ENCODE data around the gene CT45A1. TPM values are rescaled to one million over a fixed set of nuclear protein-coding genes. Genes with fewer than 3 reads are reported as not detected.
"Not testable (repeated sequence)": the region's sequence is repeated elsewhere in the genome, so short reads cannot be mapped to it uniquely, and the experiment has no call there.

Gene CT45A1, protein sequence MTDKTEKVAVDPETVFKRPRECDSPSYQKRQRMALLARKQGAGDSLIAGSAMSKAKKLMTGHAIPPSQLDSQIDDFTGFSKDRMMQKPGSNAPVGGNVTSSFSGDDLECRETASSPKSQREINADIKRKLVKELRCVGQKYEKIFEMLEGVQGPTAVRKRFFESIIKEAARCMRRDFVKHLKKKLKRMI
- total RNA-seq = not detected

DNA sequence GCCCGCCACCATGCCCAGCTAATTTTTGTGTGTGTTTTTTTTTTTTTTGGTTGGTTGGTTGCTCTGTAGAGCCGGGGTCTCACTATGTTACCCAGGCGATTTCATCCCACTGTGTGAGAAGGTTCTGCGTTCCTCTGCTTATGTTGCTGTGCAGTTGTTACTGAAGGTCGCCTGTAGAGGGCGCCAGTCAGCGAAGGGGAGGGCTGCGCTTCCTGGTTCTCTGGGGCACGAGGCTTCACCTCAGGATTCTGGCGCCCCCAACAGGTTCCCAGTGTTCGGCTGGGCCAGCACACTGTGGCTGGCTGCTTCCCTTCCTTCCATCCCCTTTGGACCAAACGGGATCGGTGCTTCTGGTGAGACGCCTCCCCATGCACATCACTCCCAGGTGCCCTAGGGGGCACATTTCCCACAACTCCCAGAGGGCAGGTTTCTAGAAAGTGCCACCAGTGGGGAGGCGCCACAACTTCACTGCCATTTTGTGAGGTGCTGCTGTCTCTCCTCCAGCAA, at the start of gene CT45A1:
TSS of gene CT45A1 (plus strand) at position 457 of the 507 bp plus-strand sequence. CDS start 5,302 bp downstream, outside the sequence.
- intact Hi-C loops (cut with DNase I, micrococcal nuclease); H3K27ac Mint-ChIP-seq; POLR2A ChIA-PET; ATAC-seq; CTCF ChIA-PET; H3K4me3 Mint-ChIP-seq; H3K4me1 Mint-ChIP-seq; H3K27me3 Mint-ChIP-seq; H3K9me3 Mint-ChIP-seq (ENCODE audit: low read depth); H3K36me3 Mint-ChIP-seq (ENCODE audit: low read depth): not testable (repeated sequence)
- DNase-seq = peak; percentile 62

DNA sequence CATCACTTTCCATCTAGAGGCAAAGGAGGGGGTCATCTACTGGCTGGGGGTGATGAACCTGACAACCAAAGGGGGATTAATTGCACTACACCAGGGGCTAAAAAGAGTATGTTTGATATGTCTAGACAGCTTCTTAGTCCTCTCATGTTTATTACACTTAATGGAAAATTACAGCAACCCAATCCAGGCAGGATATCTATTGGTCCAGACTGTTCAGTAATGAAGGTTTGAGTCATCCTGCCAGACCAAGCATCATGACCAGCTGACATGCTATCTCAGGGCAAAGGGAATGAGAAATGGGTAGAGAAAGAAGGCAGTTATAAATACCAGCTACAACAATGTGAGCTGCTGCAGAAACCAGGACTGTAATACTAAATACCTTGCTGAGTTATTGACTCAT, 40.5 kb upstream of the CT45A1 start:
- DNase-seq; H3K27ac Mint-ChIP-seq; ATAC-seq; H3K4me1 Mint-ChIP-seq; H3K36me3 Mint-ChIP-seq (ENCODE audit: low read depth); H3K9me3 Mint-ChIP-seq (ENCODE audit: low read depth); H3K27me3 Mint-ChIP-seq; H3K4me3 Mint-ChIP-seq; intact Hi-C loops (cut with DNase I, micrococcal nuclease); POLR2A ChIA-PET: not testable (repeated sequence)
- CTCF ChIA-PET = interaction anchor here (0.8 kb wide), 1 partner anchor 398 kb away, joined by 3 read pairs; no protein-coding TSS in a partner anchor

DNA sequence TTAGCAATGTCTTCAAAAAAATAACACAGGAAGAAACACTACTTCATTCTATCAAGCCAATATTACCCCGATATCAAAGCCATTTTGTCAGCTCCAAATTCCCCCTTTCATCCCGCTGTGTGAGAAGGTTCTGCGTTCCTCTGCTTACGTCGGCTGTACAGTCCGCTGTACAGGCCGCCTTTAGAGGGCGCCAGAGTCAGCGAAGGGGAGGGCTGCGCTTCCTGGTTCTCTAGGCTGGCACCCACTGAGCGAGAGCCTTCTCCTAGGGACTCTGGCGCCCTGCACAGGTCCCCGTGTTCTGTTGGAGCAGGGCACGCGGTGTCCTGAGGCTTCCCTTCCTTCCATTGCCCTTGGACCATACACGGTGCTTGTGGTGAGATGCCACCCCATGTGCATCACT, 25.3 kb upstream of the CT45A1 start:
- Mint-ChIP-seq H3K27me3 (peaks cover 5% of the 10 kb centered on the region), H3K36me3 (ENCODE audit: low read depth) (no peaks in the 10 kb centered on the region), H3K4me3 (no peak overlapping the region), H3K27ac (no peak overlapping the region), H3K9me3 (ENCODE audit: low read depth) (no peaks in the 10 kb centered on the region), H3K4me1 (no peaks in the 10 kb centered on the region)
- POLR2A ChIA-PET = no interaction called here
- CTCF ChIA-PET = no interaction called here
- DNase-seq (peak; percentile 41), ATAC-seq (no peak)
- intact Hi-C loops (cut with DNase I, micrococcal nuclease) = no loop called here

DNA sequence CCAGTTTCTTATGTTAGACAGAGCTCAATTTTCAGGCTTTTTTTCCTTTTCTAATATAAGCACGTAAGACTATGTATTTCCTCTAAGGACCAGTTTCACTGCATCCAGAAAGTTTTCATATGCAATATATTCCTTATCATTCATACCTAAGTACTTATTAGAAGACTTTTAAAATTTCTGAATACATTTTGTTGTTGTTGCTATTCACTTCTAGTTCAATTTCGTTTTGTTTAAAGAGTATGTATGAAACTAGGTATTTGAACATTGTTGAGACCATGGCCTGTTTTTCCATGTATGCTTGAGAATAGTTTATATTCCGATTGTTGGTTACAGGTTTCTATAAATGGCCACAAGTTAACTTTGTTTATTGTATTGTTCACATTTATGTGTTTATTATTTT, 18.0 kb upstream of the CT45A1 start:
- DNase-seq (no peak), ATAC-seq (no peak)
- no peaks in the 10 kb centered on the region for H3K4me1 Mint-ChIP-seq
- H3K4me3 Mint-ChIP-seq = no peak overlapping the region
- H3K27ac Mint-ChIP-seq = no peak overlapping the region
- no peaks in the 10 kb centered on the region for H3K36me3 Mint-ChIP-seq (ENCODE audit: low read depth)
- ChIA-PET POLR2A (no interaction called here), CTCF (no interaction called here)
- H3K9me3 Mint-ChIP-seq (ENCODE audit: low read depth) = no peaks in the 10 kb centered on the region
- intact Hi-C loops (cut with DNase I, micrococcal nuclease) = loop anchor here in 1 of 2 experiments (5.0 kb wide), 1 partner anchor 208 kb away; no protein-coding TSS in a partner anchor
- H3K27me3 Mint-ChIP-seq = peaks cover 3% of the 10 kb centered on the region

DNA sequence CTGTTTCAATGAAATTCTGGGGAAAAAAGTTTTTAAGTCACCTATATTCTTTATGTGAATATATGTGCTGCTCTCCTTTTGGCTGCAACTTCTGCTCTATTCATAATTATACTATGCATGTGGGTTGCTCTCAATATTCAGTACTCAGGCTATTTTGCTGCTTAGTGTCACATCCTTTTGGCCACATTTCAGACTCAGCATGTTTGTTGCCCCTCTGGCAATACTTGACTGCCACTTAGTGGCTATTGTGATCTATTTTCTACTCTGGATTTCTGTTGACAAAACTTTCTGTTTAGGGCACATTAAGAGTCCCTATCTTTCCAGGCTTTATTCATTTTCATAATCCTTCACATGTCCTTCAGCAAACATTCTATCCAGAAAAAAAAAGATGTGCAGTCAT, 15.8 kb upstream of the CT45A1 start:
- ChIA-PET POLR2A (no interaction called here), CTCF (no interaction called here)
- DNase-seq (no peak), ATAC-seq (no peak)
- H3K4me1 Mint-ChIP-seq = no peaks in the 10 kb centered on the region
- no peaks in the 10 kb centered on the region for H3K36me3 Mint-ChIP-seq (ENCODE audit: low read depth)
- peaks cover 3% of the 10 kb centered on the region for H3K27me3 Mint-ChIP-seq
- H3K4me3 Mint-ChIP-seq = no peak overlapping the region
- intact Hi-C loops (cut with DNase I, micrococcal nuclease) = loop anchor here in 1 of 2 experiments (5.0 kb wide), 1 partner anchor 210 kb away; no protein-coding TSS in a partner anchor
- no peaks in the 10 kb centered on the region for H3K9me3 Mint-ChIP-seq (ENCODE audit: low read depth)
- no peak overlapping the region for H3K27ac Mint-ChIP-seq

DNA sequence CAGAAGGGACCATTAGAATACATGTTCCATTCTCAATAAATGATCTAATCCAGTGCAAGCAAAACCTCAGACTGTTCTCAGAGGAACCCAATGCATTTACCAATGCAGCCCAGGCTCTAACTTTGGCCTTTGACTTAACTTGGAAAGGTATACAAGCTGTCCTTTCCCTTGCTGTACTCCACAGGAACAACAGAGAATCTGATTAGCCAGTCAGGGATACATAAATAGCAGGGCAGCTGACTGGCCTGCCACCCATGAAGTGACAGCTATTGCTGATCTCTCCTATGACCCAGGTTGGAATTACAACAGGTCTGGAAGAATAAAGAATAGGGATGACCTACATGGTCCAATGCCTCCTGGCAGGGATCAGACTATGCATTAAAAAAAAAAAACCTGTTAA, 14.5 kb upstream of the CT45A1 start:
- POLR2A ChIA-PET = no interaction called here
- Mint-ChIP-seq H3K4me1 (no peaks in the 10 kb centered on the region), H3K9me3 (ENCODE audit: low read depth) (no peaks in the 10 kb centered on the region), H3K4me3 (no peak overlapping the region), H3K27me3 (peaks cover 3% of the 10 kb centered on the region), H3K27ac (no peak overlapping the region), H3K36me3 (ENCODE audit: low read depth) (no peaks in the 10 kb centered on the region)
- intact Hi-C loops (cut with DNase I, micrococcal nuclease) = loop anchor here in 1 of 2 experiments (5.0 kb wide), 1 partner anchor 212 kb away; no protein-coding TSS in a partner anchor
- ATAC-seq = no peak
- CTCF ChIA-PET = no interaction called here
- no peak for DNase-seq

DNA sequence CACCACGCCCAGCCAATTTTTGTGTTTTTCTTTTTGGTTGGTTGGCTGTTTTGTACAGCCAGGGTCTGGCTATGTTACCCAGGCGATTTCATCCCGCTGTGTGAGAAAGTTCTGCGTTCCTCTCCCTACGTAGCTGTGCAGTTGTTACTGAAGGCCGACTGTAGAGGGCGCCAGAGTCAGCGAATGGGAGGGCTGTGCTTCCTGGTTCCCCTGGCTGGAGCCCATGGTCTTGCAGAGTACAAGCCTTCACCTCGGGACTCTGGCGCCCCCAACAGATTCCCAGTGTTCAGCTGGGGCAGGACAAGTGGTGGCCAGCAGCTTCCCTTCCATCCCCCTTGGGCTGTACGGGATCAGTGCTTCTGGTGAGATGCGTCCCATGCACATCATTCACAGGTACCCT, 5.6 kb upstream of the CT45A1 start:
- ChIA-PET CTCF (no interaction called here), POLR2A (interaction anchor here (0.5 kb wide), 1 partner anchor 220 kb away, joined by 7 read pairs; no protein-coding TSS in a partner anchor)
- Mint-ChIP-seq H3K4me3 (no peak overlapping the region), H3K4me1 (no peaks in the 10 kb centered on the region), H3K27ac (no peak overlapping the region), H3K27me3 (no peaks in the 10 kb centered on the region), H3K36me3 (ENCODE audit: low read depth) (no peaks in the 10 kb centered on the region), H3K9me3 (ENCODE audit: low read depth) (no peaks in the 10 kb centered on the region)
- DNase-seq = peak; percentile 71
- peak; percentile 65 for ATAC-seq
- intact Hi-C loops (cut with DNase I, micrococcal nuclease) = no loop called here

DNA sequence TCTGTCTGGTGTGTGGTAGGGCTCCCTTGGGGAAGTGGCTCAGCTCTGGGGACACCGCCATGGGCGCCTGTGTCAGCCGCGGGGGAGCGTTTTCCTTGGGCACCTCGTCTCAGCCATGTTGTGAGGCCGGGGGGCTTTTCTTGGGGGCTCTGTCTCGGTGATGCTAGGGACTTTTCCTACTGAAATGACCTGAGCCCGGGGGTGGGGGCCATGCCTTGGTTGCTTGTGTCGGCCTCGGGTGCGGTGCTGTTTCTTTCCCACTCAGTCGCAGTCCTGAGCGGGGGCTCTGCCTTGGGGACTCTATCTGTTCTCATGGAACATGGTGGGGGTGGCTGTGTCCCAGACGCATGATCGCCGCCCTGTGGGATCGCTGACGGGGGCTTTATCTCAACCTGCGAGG, 356 bp downstream of the CT45A1 start:
- no peaks in the 10 kb centered on the region for H3K36me3 Mint-ChIP-seq (ENCODE audit: low read depth)
- peaks cover 2% of the 10 kb centered on the region for H3K27me3 Mint-ChIP-seq
- no peak for DNase-seq
- CTCF ChIA-PET = no interaction called here
- no peak for ATAC-seq
- intact Hi-C loops (cut with DNase I, micrococcal nuclease) = no loop called here
- H3K4me3 Mint-ChIP-seq = no peak overlapping the region
- H3K9me3 Mint-ChIP-seq (ENCODE audit: low read depth) = no peaks in the 10 kb centered on the region
- H3K4me1 Mint-ChIP-seq = no peaks in the 10 kb centered on the region
- no peak overlapping the region for H3K27ac Mint-ChIP-seq
- POLR2A ChIA-PET = no interaction called here

DNA sequence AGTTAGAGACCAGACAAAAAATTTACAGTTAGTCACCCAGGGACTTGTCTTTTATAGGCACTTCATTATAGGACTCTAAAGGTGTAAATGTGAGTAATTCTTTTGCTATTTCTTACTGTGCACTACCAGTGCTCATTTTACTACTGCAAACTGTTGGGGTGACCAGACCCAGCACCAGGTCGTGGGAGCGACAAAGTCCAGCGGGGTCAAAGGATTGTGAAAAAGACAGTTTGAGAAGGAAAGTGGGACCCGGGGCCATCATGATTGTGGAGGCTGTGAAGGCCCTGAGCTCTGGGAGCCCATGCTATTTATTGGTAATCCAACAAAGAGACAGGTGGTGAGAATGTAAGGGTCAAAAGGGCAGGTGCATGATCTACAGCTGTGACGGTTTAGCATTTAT, 21.2 kb downstream of the CT45A1 start:
- H3K36me3 Mint-ChIP-seq (ENCODE audit: low read depth); H3K27ac Mint-ChIP-seq; CTCF ChIA-PET; DNase-seq; H3K9me3 Mint-ChIP-seq (ENCODE audit: low read depth); H3K4me3 Mint-ChIP-seq; H3K27me3 Mint-ChIP-seq; intact Hi-C loops (cut with DNase I, micrococcal nuclease); ATAC-seq; H3K4me1 Mint-ChIP-seq; POLR2A ChIA-PET: not testable (repeated sequence)

DNA sequence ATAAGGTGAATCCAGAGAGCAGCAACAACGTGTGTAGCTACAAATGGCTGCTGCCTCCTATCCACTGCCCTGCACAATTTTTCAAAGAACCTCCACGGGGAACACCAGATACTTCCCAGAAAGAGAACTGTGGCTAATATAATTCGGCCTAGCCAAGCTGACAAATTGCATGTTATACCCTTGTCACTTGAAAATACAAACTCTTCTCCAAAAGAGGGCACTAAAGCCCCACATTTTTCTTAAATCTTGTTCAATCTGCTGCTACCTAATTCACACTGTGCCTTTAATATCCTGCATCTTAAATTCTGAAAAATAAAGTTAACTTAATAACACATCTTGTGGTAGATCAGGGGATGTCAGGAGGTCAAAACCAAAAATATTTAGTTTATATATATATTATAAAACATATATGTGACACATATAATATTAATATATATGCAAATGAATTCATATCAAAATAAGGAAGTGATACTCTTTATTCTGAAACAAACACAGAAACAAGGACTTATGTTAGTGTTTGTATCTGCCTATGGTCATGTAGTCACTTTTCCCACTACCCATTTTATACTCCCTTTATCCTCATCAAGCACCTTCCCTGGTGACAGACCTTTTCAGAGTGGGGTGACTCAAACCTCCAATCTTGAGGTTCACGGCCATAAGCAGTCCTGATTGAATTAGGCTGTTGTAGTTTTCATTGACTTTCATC, 24.1 kb downstream of the CT45A1 start:
- no peaks in the 10 kb centered on the region for H3K36me3 Mint-ChIP-seq (ENCODE audit: low read depth)
- H3K9me3 Mint-ChIP-seq (ENCODE audit: low read depth) = no peaks in the 10 kb centered on the region
- intact Hi-C loops (cut with DNase I, micrococcal nuclease) = no loop called here
- ChIA-PET POLR2A (no interaction called here), CTCF (no interaction called here)
- H3K27me3 Mint-ChIP-seq = peaks cover 2% of the 10 kb centered on the region
- H3K27ac Mint-ChIP-seq = no peak overlapping the region
- no peak for DNase-seq
- no peak for ATAC-seq
- no peak overlapping the region for H3K4me3 Mint-ChIP-seq
- no peaks in the 10 kb centered on the region for H3K4me1 Mint-ChIP-seq

DNA sequence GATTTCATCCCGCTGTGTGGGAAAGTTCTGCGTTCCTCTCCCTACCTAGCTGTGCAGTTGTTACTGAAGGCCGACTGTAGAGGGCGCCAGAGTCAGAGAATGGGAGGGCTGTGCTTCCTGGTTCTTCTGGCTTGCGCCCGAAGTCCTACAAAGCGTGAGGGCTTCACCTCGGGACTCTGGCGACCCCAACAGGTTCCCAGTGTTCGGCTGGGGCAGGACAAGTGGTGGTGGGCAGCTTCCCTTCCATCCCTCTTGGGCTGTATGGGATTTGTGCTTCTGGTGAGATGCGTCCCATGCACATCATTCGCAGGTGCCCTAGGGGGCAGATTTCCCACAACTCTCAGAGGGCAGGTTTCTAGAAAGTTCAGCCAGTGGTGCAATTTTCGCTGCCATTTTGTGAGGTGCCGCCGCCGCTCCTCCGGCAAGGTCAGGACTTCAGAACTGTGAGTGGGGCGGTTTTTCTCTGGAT, 27.3 kb downstream of the CT45A1 start:
- intact Hi-C loops (cut with DNase I, micrococcal nuclease) = no loop called here
- peak; percentile 77 for DNase-seq
- Mint-ChIP-seq H3K27me3 (peaks cover 2% of the 10 kb centered on the region), H3K36me3 (ENCODE audit: low read depth) (no peaks in the 10 kb centered on the region), H3K4me1 (no peaks in the 10 kb centered on the region), H3K4me3 (no peak overlapping the region), H3K9me3 (ENCODE audit: low read depth) (no peaks in the 10 kb centered on the region), H3K27ac (no peak overlapping the region)
- POLR2A ChIA-PET = no interaction called here
- ATAC-seq = peak; percentile 71
- CTCF ChIA-PET = interaction anchor here (0.9 kb wide), 1 partner anchor 281 kb away, joined by 3 read pairs; no protein-coding TSS in a partner anchor

DNA sequence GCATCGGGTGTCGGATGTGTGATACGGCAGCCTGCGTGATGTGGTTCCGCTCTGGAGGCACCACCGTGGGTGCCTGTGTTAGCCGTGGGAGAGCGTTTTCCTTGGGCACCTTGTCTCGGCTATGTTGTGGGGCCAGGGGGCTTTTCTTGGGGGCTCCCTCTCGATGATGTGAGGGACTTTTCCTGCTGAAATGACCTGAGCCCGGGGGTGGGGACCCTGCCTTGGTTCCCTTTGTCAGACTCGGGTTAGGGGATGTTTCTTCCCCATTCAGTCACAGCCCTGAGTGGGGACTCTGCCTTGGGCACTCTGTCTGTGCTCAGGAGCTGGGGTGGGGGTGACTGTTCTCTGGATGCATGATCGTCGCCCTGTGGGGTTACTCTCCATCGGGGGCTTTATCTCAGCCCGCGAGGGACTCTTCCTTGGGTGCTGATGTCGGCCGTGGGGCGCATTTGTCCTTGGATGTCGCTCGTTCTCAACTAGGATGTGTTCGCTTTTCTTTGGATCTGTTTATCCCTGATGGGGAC, 27.8 kb downstream of the CT45A1 start:
- POLR2A ChIA-PET = no interaction called here
- intact Hi-C loops (cut with DNase I, micrococcal nuclease) = no loop called here
- Mint-ChIP-seq H3K27ac (no peak overlapping the region), H3K4me3 (no peak overlapping the region), H3K36me3 (ENCODE audit: low read depth) (no peaks in the 10 kb centered on the region), H3K9me3 (ENCODE audit: low read depth) (no peaks in the 10 kb centered on the region), H3K4me1 (no peaks in the 10 kb centered on the region), H3K27me3 (peaks cover 2% of the 10 kb centered on the region)
- CTCF ChIA-PET = interaction anchor here (0.9 kb wide), 1 partner anchor 280 kb away, joined by 3 read pairs; no protein-coding TSS in a partner anchor
- ATAC-seq (no peak), DNase-seq (no peak)
